Measurements from ENCODE around the gene MAPK7.

Gene MAPK7

GRCh38 chr17:19381741-19382444, 3.6 kb downstream of the MAPK7 start:
- DNase-seq = no peak

- DNase-seq = no peak
These were observed 4.5 kb downstream of the MAPK7 start for GRCh38 chr17:19382531-19383444.

GRCh38 chr17:19383681-19384470, 5.6 kb downstream of the MAPK7 start:
- DNase-seq = no peak

GRCh38 chr17:19384723-19385391, 6.6 kb downstream of the MAPK7 start:
- DNase-seq = peak; percentile 76 to 94

GRCh38 chr17:19385521-19385983, 7.3 kb downstream of the MAPK7 start:
- no peak for DNase-seq

GRCh38 chr17:19386051-19386929, 8.0 kb downstream of the MAPK7 start:
- DNase-seq = peak; percentile 28 to 35

GRCh38 chr17:19386974-19387920, 8.9 kb downstream of the MAPK7 start, which contains the start of gene MFAP4:
Gene MFAP4 (minus strand): TSS chr17:19387190. CDS start chr17:19387155, 35 bp downstream.
- peak; percentile 96 to 99 for DNase-seq

- peak; percentile 80 to 87 for DNase-seq
These were observed 9.7 kb downstream of the MAPK7 start for GRCh38 chr17:19387921-19388521.

- no peak for DNase-seq
These were observed 10.8 kb downstream of the MAPK7 start for GRCh38 chr17:19388791-19389785.

GRCh38 chr17:19390951-19391350, 12.7 kb downstream of the MAPK7 start:
- DNase-seq = no peak

GRCh38 chr17:19391432-19391831, 13.1 kb downstream of the MAPK7 start:
- no peak for DNase-seq

- DNase-seq = no peak
These were observed 14.0 kb downstream of the MAPK7 start for GRCh38 chr17:19392303-19392702.

GRCh38 chr17:19397556-19398041, 19.3 kb downstream of the MAPK7 start:
- no peak for DNase-seq

GRCh38 chr17:19398301-19399181, 20.2 kb downstream of the MAPK7 start:
- peak in 1 of 2 experiments; percentile 38 for DNase-seq

GRCh38 chr17:19399750-19400450, 21.6 kb downstream of the MAPK7 start:
- DNase-seq = no peak

- no peak for DNase-seq
These were observed 23.2 kb downstream of the MAPK7 start for GRCh38 chr17:19401321-19402010.
